Tibial nerve (tissue), 4 donors: ENCODE measurements around the gene CACNA1S. TPM values are rescaled to one million over a fixed set of nuclear protein-coding genes. Genes with fewer than 3 reads are reported as not detected.
A peak's percentile ranks its signal among the peaks of the same experiment; 100 is the strongest.

Experiments used
- DNase-seq, 2 donors: peaks; one replicate each; pipeline ENCODE4 v3.0.0-alpha.2; 2019; ENCODE audit warnings: low spot score in 2 of 2
- H3K27ac ChIP-seq, 4 donors: fragments of 200-600 bp; sonication (generic) in 3 of 4; one replicate each; pipeline ENCODE4 v1.5.1; 2017 to 2019; ENCODE audit warnings: mild to moderate bottlenecking in 1 of 4
- H3K27me3 ChIP-seq, 2 donors: fragments of 200-600 bp; sonication (generic) in 1 of 2; one replicate each; pipeline versions ENCODE4 v1.5.1 to v1.6.0; 2017 to 2019
- H3K36me3 ChIP-seq, 3 donors: fragments of 200-600 bp; sonication (generic); one replicate each; pipeline ENCODE4 v1.5.1; 2018 to 2019
- H3K4me1 ChIP-seq, 4 donors: fragments of 200-600 bp; sonication (generic) in 3 of 4; one replicate each; pipeline ENCODE4 v1.5.1; 2017 to 2019
- H3K4me3 ChIP-seq, 4 donors: fragments of 200-600 bp; sonication (generic) in 3 of 4; one replicate each; pipeline ENCODE4 v1.5.1; 2017 to 2019; ENCODE audit warnings: mild to moderate bottlenecking in 1 of 4, moderate library complexity in 1 of 4
- H3K9me3 ChIP-seq, 4 donors: fragments of 200-600 bp; sonication (generic) in 3 of 4; one replicate each; pipeline ENCODE4 v1.5.1; 2017 to 2019
- CTCF ChIP-seq, 5 experiments: fragments of 200-600 bp in 3 of 5; fragments of 450-650 bp in 2 of 5; sonication (generic) in 3 of 5; IDR thresholded peaks; one replicate each; pipeline ENCODE4 v1.5.1; 2016 to 2019; ENCODE audit warnings: antibody characterized with exemption in 5 of 5, mild to moderate bottlenecking in 3 of 5, moderate library complexity in 2 of 5
- EP300 ChIP-seq, 2 donors: sonication (generic); formaldehyde crosslinking; IDR thresholded peaks; one replicate each; pipeline ENCODE4 v1.6.1; 2017; ENCODE audit warnings: antibody characterized with exemption in 2 of 2, mild to moderate bottlenecking in 1 of 2
- POLR2A ChIP-seq, 2 donors: fragments of 450-650 bp; IDR thresholded peaks; one replicate each; pipeline ENCODE4 v1.6.1; 2017; ENCODE audit warnings: antibody characterized with exemption in 2 of 2, mild to moderate bottlenecking in 2 of 2, moderate library complexity in 2 of 2
- WGBS, 2 donors: methylation state at CpG; one replicate each; pipeline ENCODE4 v1.1.5; 2018; 5-methylcytosine and 5-hydroxymethylcytosine counted together
- total RNA-seq, 4 donors: library from RNA; depleted of rRNA; stranded (reverse); fragments of >200 nt; gene quantifications; one replicate each; pipeline ENCODE4 v1.1.0, GENCODE V29; 2016

Gene CACNA1S
- total RNA-seq, 4 donors from 2014 or later, result not detected

GRCh38 chr1:201137579-201138310 lies 25.5 kb upstream of the CACNA1S start:
- no peaks in the 10 kb centered on the region for H3K9me3 ChIP-seq
- WGBS, 2 donors, result 35 to 51% methylated on average over 6 of the region's 6 CpGs
- H3K27me3 ChIP-seq, result no peaks in the 10 kb centered on the region
- peak overlapping the region; percentile 25 to 87 (median 58) for H3K27ac ChIP-seq
- H3K4me3 ChIP-seq, result no peak overlapping the region
- H3K36me3 ChIP-seq, result peaks cover 0 to 83% (median 0%) of the 10 kb centered on the region in 3 donors
- peaks cover 0 to 46% (median 19%) of the 10 kb centered on the region in 4 donors for H3K4me1 ChIP-seq
- no peak for TF ChIP-seq CTCF (IDR thresholded peaks at IDR 0.05)
- TF ChIP-seq EP300 (IDR thresholded peaks at IDR 0.05), result no peak
- TF ChIP-seq POLR2A (IDR thresholded peaks at IDR 0.05), result no peak
- DNase-seq, result peak; percentile 43 to 46

GRCh38 chr1:201137024-201137392 lies 24.8 kb upstream of the CACNA1S start:
- TF ChIP-seq POLR2A (IDR thresholded peaks at IDR 0.05), result no peak
- no peak for TF ChIP-seq EP300 (IDR thresholded peaks at IDR 0.05)
- TF ChIP-seq CTCF (IDR thresholded peaks at IDR 0.05), result no peak
- 89 to 91% methylated on average over 7 of the region's 7 CpGs for WGBS, 2 donors

GRCh38 chr1:201136355-201137023 lies 24.3 kb upstream of the CACNA1S start:
- H3K36me3 ChIP-seq, result peaks cover 0 to 78% (median 0%) of the 10 kb centered on the region in 3 donors
- peaks cover 0 to 37% (median 19%) of the 10 kb centered on the region in 4 donors for H3K4me1 ChIP-seq
- no peaks in the 10 kb centered on the region for H3K27me3 ChIP-seq
- H3K27ac ChIP-seq, result peak overlapping the region in 2 of 4 donors; percentile 83 to 87
- DNase-seq, result no peak
- H3K9me3 ChIP-seq, result no peaks in the 10 kb centered on the region
- no peak for TF ChIP-seq POLR2A (IDR thresholded peaks at IDR 0.05)
- TF ChIP-seq EP300 (IDR thresholded peaks at IDR 0.05), result no peak
- TF ChIP-seq CTCF (IDR thresholded peaks at IDR 0.05), result no peak
- no peak overlapping the region for H3K4me3 ChIP-seq
- WGBS, 2 donors, result 77 to 81% methylated on average over 8 of the region's 8 CpGs

More at GRCh38 chr1:201137024-201137392, 24.8 kb upstream of the CACNA1S start:
- Histone ChIP-seq H3K27me3 (no peaks in the 10 kb centered on the region), H3K27ac (peak overlapping the region in 2 of 4 donors; percentile 83 to 87), H3K9me3 (no peaks in the 10 kb centered on the region), H3K36me3 (peaks cover 0 to 83% (median 0%) of the 10 kb centered on the region in 3 donors), H3K4me3 (no peak overlapping the region), H3K4me1 (peaks cover 0 to 42% (median 19%) of the 10 kb centered on the region in 4 donors)
- DNase-seq, result no peak

- no peaks in the 10 kb centered on the region for H3K9me3 ChIP-seq
- no peak for DNase-seq
- TF ChIP-seq CTCF (IDR thresholded peaks at IDR 0.05), result no peak
- no peak for TF ChIP-seq EP300 (IDR thresholded peaks at IDR 0.05)
- no peak for TF ChIP-seq POLR2A (IDR thresholded peaks at IDR 0.05)
- peaks cover 0 to 57% (median 0%) of the 10 kb centered on the region in 3 donors for H3K36me3 ChIP-seq
- no peak overlapping the region for H3K27ac ChIP-seq
- H3K27me3 ChIP-seq, result no peaks in the 10 kb centered on the region
- no peak overlapping the region for H3K4me3 ChIP-seq
- WGBS, 2 donors, result 92% methylated on average over 6 of the region's 6 CpGs
- H3K4me1 ChIP-seq, result peaks cover 0 to 35% (median 19%) of the 10 kb centered on the region in 4 donors
Measured at GRCh38 chr1:201134405-201134804, 22.2 kb upstream of the CACNA1S start.

GRCh38 chr1:201131398-201131797 lies 19.2 kb upstream of the CACNA1S start:
- DNase-seq, result no peak
- H3K36me3 ChIP-seq, result peaks cover 0 to 42% (median 0%) of the 10 kb centered on the region in 3 donors
- H3K27ac ChIP-seq, result no peak overlapping the region
- TF ChIP-seq EP300 (IDR thresholded peaks at IDR 0.05), result no peak
- no peak for TF ChIP-seq POLR2A (IDR thresholded peaks at IDR 0.05)
- TF ChIP-seq CTCF (IDR thresholded peaks at IDR 0.05), result no peak
- 65 to 73% methylated on average over 4 of the region's 4 CpGs for WGBS, 2 donors
- no peaks in the 10 kb centered on the region for H3K9me3 ChIP-seq
- no peak overlapping the region for H3K4me3 ChIP-seq
- peaks cover 0 to 5% (median 1%) of the 10 kb centered on the region in 4 donors for H3K4me1 ChIP-seq
- H3K27me3 ChIP-seq, result no peaks in the 10 kb centered on the region
